Panc1 (cell line): ENCODE data around the gene MAD1L1.

Experiments used
- CTCF ChIP-seq: fragments of 450-650 bp; IDR thresholded peaks from 2 replicates; pipeline ENCODE4 v1.5.1; 2017; ENCODE audit warnings: mild to moderate bottlenecking
- POLR2AphosphoS5 ChIP-seq: IDR thresholded peaks from 2 replicates; pipeline ENCODE4 v1.6.1; 2012; ENCODE audit warnings: mild to moderate bottlenecking, low read depth, low read length, moderate library complexity

GRCh38 chr7:1866601-1867000 lies 366.1 kb downstream of the MAD1L1 start:
- TF ChIP-seq CTCF (no peak), POLR2AphosphoS5 (no peak)
